GM12801 (cell line): ENCODE measurements around the gene MTHFD2L.

Experiments
- TF ChIP-seq, protein P1 (sequence below): IDR thresholded peaks from one replicate; pipeline ENCODE4 v1.5.1; 2011; ENCODE audit warnings: control low read depth; ENCODE audit not compliant: insufficient read length; ENCODE audit errors: extremely low read depth

Gene MTHFD2L

DNA sequence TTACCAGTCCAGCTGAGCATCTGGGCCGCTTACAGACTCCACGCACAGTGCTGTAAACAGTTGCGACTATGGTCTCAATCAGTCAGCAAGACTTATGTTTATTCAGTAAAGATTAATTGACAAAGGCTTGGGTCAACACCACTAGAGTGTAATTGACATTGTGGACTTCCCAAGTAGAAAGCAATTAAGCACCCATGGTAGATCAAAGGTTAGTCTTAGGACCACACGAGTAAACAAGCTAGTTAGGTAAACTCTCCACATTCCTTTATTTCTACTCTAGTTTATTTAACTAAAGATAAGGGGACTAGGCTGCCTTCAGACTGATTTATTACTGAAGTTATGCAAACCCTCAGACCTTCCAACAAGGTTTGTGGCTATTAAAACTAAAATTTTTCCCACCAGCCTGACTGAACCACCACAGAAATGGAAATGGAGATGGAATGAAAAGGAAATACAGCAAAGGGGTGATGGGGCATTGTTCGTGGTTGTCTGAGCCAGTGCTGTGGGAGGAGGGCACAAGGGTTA, 44.2 kb downstream of the MTHFD2L start:
- TF ChIP-seq, protein P1, sequence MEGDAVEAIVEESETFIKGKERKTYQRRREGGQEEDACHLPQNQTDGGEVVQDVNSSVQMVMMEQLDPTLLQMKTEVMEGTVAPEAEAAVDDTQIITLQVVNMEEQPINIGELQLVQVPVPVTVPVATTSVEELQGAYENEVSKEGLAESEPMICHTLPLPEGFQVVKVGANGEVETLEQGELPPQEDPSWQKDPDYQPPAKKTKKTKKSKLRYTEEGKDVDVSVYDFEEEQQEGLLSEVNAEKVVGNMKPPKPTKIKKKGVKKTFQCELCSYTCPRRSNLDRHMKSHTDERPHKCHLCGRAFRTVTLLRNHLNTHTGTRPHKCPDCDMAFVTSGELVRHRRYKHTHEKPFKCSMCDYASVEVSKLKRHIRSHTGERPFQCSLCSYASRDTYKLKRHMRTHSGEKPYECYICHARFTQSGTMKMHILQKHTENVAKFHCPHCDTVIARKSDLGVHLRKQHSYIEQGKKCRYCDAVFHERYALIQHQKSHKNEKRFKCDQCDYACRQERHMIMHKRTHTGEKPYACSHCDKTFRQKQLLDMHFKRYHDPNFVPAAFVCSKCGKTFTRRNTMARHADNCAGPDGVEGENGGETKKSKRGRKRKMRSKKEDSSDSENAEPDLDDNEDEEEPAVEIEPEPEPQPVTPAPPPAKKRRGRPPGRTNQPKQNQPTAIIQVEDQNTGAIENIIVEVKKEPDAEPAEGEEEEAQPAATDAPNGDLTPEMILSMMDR = no peak

DNA sequence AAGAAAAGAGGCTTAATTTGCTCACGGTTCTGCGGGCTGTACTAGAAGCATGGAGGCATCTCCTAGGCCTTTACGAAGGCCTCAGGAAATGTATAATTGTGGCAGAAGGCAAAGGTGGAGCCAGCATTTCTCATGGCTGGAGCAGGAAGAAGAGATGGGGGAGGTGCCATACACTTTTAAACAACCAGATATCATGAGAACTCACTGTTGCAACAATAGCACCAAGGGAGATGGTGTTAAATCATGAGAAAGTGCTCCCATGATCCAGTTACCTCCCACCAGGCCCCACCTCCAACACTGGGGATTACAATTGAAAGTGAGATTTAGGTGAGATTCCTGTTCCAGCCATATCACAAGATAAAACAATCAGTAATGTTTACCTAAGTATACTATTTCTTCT, 45.5 kb downstream of the MTHFD2L start:
- TF ChIP-seq, protein P1 = no peak

DNA sequence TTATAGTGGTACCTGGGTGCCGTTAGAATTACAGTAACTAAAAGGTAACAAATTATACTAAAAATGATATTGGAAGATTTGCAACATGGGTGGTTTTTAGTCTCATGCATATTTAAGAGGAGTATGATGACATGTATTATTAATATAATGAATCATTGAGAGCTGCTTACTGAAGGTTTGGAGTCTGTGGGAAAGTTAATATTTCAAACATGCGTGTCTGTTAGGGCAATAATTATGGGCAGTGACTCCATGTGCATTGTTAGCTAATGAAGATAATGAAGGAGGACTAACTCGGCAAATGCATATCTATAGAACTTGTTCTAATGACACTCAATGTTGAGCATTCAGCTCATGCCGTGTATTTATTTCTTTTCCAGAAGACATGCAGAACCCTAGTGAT, 47.1 kb downstream of the MTHFD2L start:
- TF ChIP-seq, protein P1 = no peak

DNA sequence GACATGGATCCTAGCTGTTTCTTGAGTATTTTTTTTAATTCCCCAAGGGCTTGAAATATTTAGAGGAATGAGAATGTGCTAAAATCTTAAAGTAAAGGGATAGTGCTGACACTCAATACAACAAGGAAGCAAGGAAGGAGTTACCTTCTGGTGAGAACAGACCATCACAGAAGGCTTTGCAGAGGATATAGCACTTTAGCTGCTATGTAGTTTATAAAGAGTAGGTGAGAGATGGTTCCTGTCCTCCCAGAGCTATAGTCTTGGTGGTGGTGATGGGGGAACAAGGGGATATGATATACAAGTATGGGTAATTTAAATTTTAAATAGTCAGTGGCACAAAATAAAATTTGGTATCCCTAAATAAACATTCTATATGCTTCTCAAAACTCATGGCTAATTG, 47.6 kb downstream of the MTHFD2L start:
- TF ChIP-seq, protein P1 = no peak

DNA sequence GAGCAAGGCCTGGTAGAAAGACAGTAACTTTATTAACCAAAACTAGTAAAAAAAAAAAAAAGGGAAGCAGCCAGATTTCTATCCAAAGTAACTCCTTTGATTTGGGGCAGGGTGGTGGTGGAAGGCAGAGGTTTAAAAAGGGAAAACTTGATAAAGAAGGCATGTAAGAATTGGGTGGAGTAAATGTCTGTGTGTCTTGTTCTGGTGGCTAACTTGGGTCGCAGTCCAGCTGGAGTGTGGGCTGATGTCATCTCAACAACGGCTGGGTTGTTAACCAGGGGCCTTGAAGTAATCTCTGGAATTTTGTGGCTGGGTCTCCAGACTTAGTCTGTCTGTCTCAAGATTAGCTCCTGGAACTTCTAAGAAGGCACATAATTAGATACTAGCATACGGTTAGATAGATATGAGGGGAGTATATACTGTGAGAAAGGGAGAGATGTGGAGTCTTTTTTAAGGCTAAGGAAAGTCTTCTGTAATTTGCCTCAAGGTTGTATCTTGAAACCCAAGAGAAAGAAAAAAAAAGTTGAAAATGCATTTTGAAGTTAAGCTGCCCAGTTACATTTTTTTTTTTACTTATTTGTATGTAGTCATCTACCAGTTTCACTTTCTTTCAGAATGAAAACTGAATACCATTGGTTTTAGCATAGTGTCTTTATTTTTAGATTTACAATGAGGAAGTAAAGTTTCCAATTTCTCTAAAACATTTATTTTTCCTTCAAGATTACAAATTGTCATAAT, 48.3 kb downstream of the MTHFD2L start:
- TF ChIP-seq, protein P1 = no peak

DNA sequence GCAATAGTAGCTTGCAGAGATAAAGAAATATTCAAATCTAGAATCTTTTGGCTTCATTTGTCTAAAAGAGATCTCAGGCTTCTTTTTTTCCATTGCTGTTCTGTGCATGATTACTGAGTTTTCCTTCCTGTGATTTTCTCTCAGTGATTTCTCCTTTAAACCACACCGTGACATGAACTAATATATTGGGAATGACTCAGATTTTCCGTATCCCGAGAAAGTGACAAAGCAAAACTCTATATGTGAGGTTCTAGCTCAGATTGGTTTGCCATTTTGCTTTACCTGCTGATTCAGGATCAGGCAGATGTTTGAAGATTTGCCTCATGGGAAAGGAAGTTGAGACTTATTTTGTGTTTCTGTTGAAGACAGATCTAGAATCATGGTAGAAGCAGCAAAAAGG, 59.4 kb downstream of the MTHFD2L start:
- TF ChIP-seq, protein P1 = no peak

DNA sequence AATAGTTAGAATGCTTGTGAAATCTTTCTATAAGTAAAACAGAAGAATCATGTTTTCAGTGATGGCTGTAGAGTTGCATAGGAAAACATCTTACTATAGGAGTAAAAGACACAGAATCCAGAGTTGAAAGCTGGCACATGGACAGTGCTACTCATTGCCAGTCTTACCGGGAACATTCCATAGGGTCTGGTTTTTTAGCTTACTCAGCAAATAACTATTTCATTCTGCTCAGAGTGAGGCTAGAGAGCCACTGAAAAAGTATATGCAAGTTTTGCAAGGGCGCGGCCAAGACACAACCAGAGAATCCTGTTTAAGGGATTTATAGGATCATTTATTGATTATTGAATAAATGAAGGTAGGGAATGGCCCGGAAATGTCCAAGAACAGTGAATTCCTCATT, 60.3 kb downstream of the MTHFD2L start:
- TF ChIP-seq, protein P1 = no peak
